ENCODE measurements around the gene USP49. TPM values are rescaled to one million over a fixed set of nuclear protein-coding genes. Genes with fewer than 3 reads are reported as not detected.

USP49 gene
- total RNA-seq, 1 experiment from 2014 or later = 18.5 TPM

- Mint-ChIP-seq H3K4me3 (ENCODE audit: unreplicated experiment) (no peak overlapping the region), H3K27ac (ENCODE audit: unreplicated experiment) (no peak overlapping the region), H3K4me1 (ENCODE audit: low read depth, unreplicated experiment) (peaks cover 5% of the 10 kb centered on the region), H3K36me3 (ENCODE audit: insufficient read depth, unreplicated experiment) (peaks cover 7% of the 10 kb centered on the region), H3K9me3 (ENCODE audit: unreplicated experiment) (no peaks in the 10 kb centered on the region), H3K27me3 (ENCODE audit: insufficient read depth, unreplicated experiment) (no peaks in the 10 kb centered on the region)
- H3K4me1 ChIP-seq = no peaks in the 10 kb centered on the region
- no peak for TF ChIP-seq CTCF (IDR thresholded peaks at IDR 0.05; ENCODE audit: insufficient read depth in 1 of 2, low read depth in 1 of 2, low read length in 1 of 2, severe bottlenecking in 1 of 2, unreplicated experiment in 1 of 2)
- no peak for DNase-seq
- no peaks in the 10 kb centered on the region for H3K36me3 ChIP-seq (ENCODE audit: control insufficient read depth, insufficient read depth, low read length)
- no peaks in the 10 kb centered on the region for H3K9me3 ChIP-seq
- CTCF ChIA-PET = no interaction called here
- no peaks in the 10 kb centered on the region for H3K27me3 ChIP-seq (replicated peaks; ENCODE audit: control insufficient read depth, insufficient read depth, low read length)
- intact Hi-C loops (cut with micrococcal nuclease; ENCODE audit: unreplicated experiment) = no loop called here
- BruUV-seq (replicated peaks) = no TSS peak
- H3K4me3 ChIP-seq (ENCODE audit: low read depth, low read length) = no peak overlapping the region
- POLR2A ChIA-PET = no interaction called here
Measured at GRCh38 chr6:41881506-41881905, 13.7 kb downstream of the USP49 start.

DNA sequence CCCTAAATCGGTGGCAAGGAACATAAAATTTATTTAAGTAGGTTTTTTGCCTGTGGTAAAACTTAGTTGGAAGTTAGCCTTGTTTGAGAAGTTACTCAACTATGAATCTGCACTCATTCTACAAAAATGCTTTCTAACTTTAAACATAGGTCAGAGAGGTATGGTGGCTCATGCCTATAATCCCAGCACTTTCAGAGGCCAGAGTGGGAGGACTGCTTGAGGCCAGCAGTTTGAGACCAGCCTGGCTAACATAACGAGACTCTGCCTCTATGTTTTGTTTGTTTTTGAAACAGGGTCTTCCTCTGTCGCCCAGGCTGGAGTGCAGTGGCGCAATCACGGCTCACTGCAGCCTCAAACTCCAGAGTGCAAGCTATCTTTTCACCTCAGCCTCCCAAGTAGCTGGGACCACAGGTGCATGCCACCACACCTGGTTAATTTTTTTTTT is 16.2 kb downstream of the USP49 start:
- DNase-seq = no peak
- intact Hi-C loops (cut with micrococcal nuclease; ENCODE audit: unreplicated experiment) = no loop called here
- no peak overlapping the region for H3K27ac Mint-ChIP-seq (ENCODE audit: unreplicated experiment)
- H3K4me1 ChIP-seq = no peaks in the 10 kb centered on the region
- no peak for TF ChIP-seq CTCF (IDR thresholded peaks at IDR 0.05; ENCODE audit: insufficient read depth in 1 of 2, low read depth in 1 of 2, low read length in 1 of 2, severe bottlenecking in 1 of 2, unreplicated experiment in 1 of 2)
- CTCF ChIA-PET = no interaction called here
- no peaks in the 10 kb centered on the region for H3K9me3 ChIP-seq
- H3K36me3 ChIP-seq (ENCODE audit: control insufficient read depth, insufficient read depth, low read length) = no peaks in the 10 kb centered on the region
- H3K27me3 Mint-ChIP-seq (ENCODE audit: insufficient read depth, unreplicated experiment) = no peaks in the 10 kb centered on the region
- no peak overlapping the region for H3K4me3 ChIP-seq (ENCODE audit: low read depth, low read length)
- H3K9me3 Mint-ChIP-seq (ENCODE audit: unreplicated experiment) = no peaks in the 10 kb centered on the region
- no peaks in the 10 kb centered on the region for H3K4me1 Mint-ChIP-seq (ENCODE audit: low read depth, unreplicated experiment)
- BruUV-seq (replicated peaks) = no TSS peak
- H3K27me3 ChIP-seq (replicated peaks; ENCODE audit: control insufficient read depth, insufficient read depth, low read length) = no peaks in the 10 kb centered on the region
- H3K36me3 Mint-ChIP-seq (ENCODE audit: insufficient read depth, unreplicated experiment) = peaks cover 7% of the 10 kb centered on the region
- POLR2A ChIA-PET = no interaction called here
- H3K4me3 Mint-ChIP-seq (ENCODE audit: unreplicated experiment) = no peak overlapping the region

- Histone ChIP-seq H3K9me3 (no peaks in the 10 kb centered on the region), H3K4me1 (no peaks in the 10 kb centered on the region), H3K36me3 (ENCODE audit: control insufficient read depth, insufficient read depth, low read length) (no peaks in the 10 kb centered on the region), H3K4me3 (ENCODE audit: low read depth, low read length) (no peak overlapping the region), H3K27me3 (replicated peaks; ENCODE audit: control insufficient read depth, insufficient read depth, low read length) (no peaks in the 10 kb centered on the region)
- no peak for DNase-seq
- ChIA-PET CTCF (interaction anchor here (1.0 kb wide), 1 partner anchor 43 kb away, joined by 3 read pairs; the partner anchor contains the start of gene MED20), POLR2A (no interaction called here)
- no peak for TF ChIP-seq CTCF (IDR thresholded peaks at IDR 0.05; ENCODE audit: insufficient read depth in 1 of 2, low read depth in 1 of 2, low read length in 1 of 2, severe bottlenecking in 1 of 2, unreplicated experiment in 1 of 2)
- no peaks in the 10 kb centered on the region for H3K9me3 Mint-ChIP-seq (ENCODE audit: unreplicated experiment)
- no peak overlapping the region for H3K27ac Mint-ChIP-seq (ENCODE audit: unreplicated experiment)
- intact Hi-C loops (cut with micrococcal nuclease; ENCODE audit: unreplicated experiment) = no loop called here
- no peaks in the 10 kb centered on the region for H3K4me1 Mint-ChIP-seq (ENCODE audit: low read depth, unreplicated experiment)
- H3K27me3 Mint-ChIP-seq (ENCODE audit: insufficient read depth, unreplicated experiment) = no peaks in the 10 kb centered on the region
- no TSS peak for BruUV-seq (replicated peaks)
- no peak overlapping the region for H3K4me3 Mint-ChIP-seq (ENCODE audit: unreplicated experiment)
- peaks cover 7% of the 10 kb centered on the region for H3K36me3 Mint-ChIP-seq (ENCODE audit: insufficient read depth, unreplicated experiment)
Measured at GRCh38 chr6:41878246-41878645, 16.9 kb downstream of the USP49 start.

Data from Caco-2 (cell line).